A549 (cell line): ENCODE measurements around the gene CACNB1. TPM values are rescaled to one million over a fixed set of nuclear protein-coding genes. Genes with fewer than 3 reads are reported as not detected.

Experiments used
- ATAC-seq, 2 experiments: fragments of 200-7000 bp in 1 of 2; fragments of >200 bp in 1 of 2; cut with Nextera tagmentation in 1 of 2; cut with Tn5 transposase in 1 of 2; 3 replicates each; pipeline versions ENCODE4 v1.8.0 to v1.9.1; 2018 to 2020; ENCODE audit warnings: mild to moderate bottlenecking in 1 of 2, moderate library complexity in 1 of 2
- CTCF ChIA-PET: fragments of 300-600 bp; sonication (Branson Sonifier 250); formaldehyde crosslinking; extraction: SDS; loops from one replicate; lab custom pipeline; 2021; ENCODE audit warnings: antibody characterized with exemption, inconsistent platforms; lab: Yijun Ruan, JAX
- POLR2A ChIA-PET: fragments of 350-600 bp; formaldehyde crosslinking; extraction: SDS; loops from one replicate; lab custom pipeline; 2021; ENCODE audit warnings: antibody characterized with exemption, inconsistent platforms; lab: Yijun Ruan, JAX
- DNase-seq, 2 experiments: peaks; one replicate each; pipeline versions ENCODE4 v3.0.0 to v3.0.0-alpha.2; 2011 to 2016; ENCODE audit warnings: low read depth in 1 of 2, low spot score in 1 of 2
- FAIRE-seq: peaks from 2 replicates; lab custom pipeline; 2011; peaks lifted over from hg19 to GRCh38; lab: Jason Lieb, UNC
- H3K27ac ChIP-seq, 2 experiments: fragments of >200 bp; sonication (Bioruptor Twin); formaldehyde crosslinking; 3 replicates each; pipeline ENCODE4 v1.5.1; 2016 to 2017
- H3K4me1 ChIP-seq: fragments of >200 bp; sonication (Bioruptor Twin); formaldehyde crosslinking; 3 replicates; pipeline ENCODE4 v1.6.1; 2016
- H3K4me2 ChIP-seq: fragments of >200 bp; sonication (Bioruptor Twin); formaldehyde crosslinking; 3 replicates; pipeline ENCODE4 v1.6.1; 2016
- H3K4me3 ChIP-seq: fragments of >200 bp; sonication (Bioruptor Twin); formaldehyde crosslinking; 3 replicates; pipeline ENCODE4 v1.5.1; 2016
- H3K9me3 ChIP-seq: fragments of >200 bp; sonication (Bioruptor Twin); formaldehyde crosslinking; 3 replicates; pipeline ENCODE4 v1.6.1; 2016
- CEBPB ChIP-seq, 2 experiments: fragments of >200 bp in 1 of 2; sonication (Bioruptor Twin) in 1 of 2; formaldehyde crosslinking in 1 of 2; IDR thresholded peaks; 2 replicates each; pipeline ENCODE4 v1.6.1; 2012 to 2016
- CHD2 ChIP-seq: fragments of 150-350 bp; IDR thresholded peaks from 2 replicates; pipeline ENCODE4 v1.6.1; 2014; ENCODE audit warnings: low read length; ENCODE audit not compliant: partially characterized antibody
- CHD4 ChIP-seq: fragments of 200-600 bp; sonication (generic); IDR thresholded peaks from 2 replicates; pipeline ENCODE4 v1.6.1; 2016; ENCODE audit warnings: antibody characterized with exemption, mild to moderate bottlenecking, borderline replicate concordance
- CTCF ChIP-seq: fragments of >200 bp; sonication (Bioruptor Twin); formaldehyde crosslinking; IDR thresholded peaks from 3 replicates; pipeline ENCODE4 v1.5.1; 2016
- E2F6 ChIP-seq: IDR thresholded peaks from 2 replicates; pipeline ENCODE4 v1.6.1; 2012; ENCODE audit warnings: low read depth, borderline replicate concordance
- EP300 ChIP-seq, 2 experiments: fragments of >200 bp; sonication (Bioruptor Twin); formaldehyde crosslinking; IDR thresholded peaks; 2 replicates in 1 of 2; 3 replicates in 1 of 2; pipeline ENCODE4 v1.6.1; 2016 to 2017
- ESRRA ChIP-seq: fragments of 150-350 bp; IDR thresholded peaks from 2 replicates; pipeline ENCODE4 v1.6.1; 2014; ENCODE audit warnings: mild to moderate bottlenecking, low read length, borderline replicate concordance
- HOXB13 ChIP-seq: fragments of 250-450 bp; sonication (Bioruptor Pico); IDR thresholded peaks from 2 replicates; pipeline ENCODE4 v1.5.0; 2020; ENCODE audit warnings: low read depth, mild to moderate bottlenecking, moderate library complexity
- KDM1A ChIP-seq: fragments of 200-600 bp; sonication (generic); IDR thresholded peaks from 2 replicates; pipeline ENCODE4 v1.6.1; 2016; ENCODE audit warnings: low read depth, mild to moderate bottlenecking
- KDM5A ChIP-seq: fragments of 200-600 bp; sonication (generic); IDR thresholded peaks from 2 replicates; pipeline ENCODE4 v1.6.1; 2016; ENCODE audit warnings: antibody characterized with exemption, mild to moderate bottlenecking
- MAZ ChIP-seq: fragments of 150-350 bp; IDR thresholded peaks from 2 replicates; pipeline ENCODE4 v1.6.1; 2014; ENCODE audit warnings: antibody characterized with exemption, low read depth, low read length, borderline replicate concordance
- PHF8 ChIP-seq: fragments of 200-600 bp; sonication (generic); IDR thresholded peaks from 2 replicates; pipeline ENCODE4 v1.6.1; 2016; ENCODE audit warnings: low read depth, mild to moderate bottlenecking, antibody characterized with exemption, moderate library complexity, borderline replicate concordance
- RAD21 ChIP-seq, 2 experiments: fragments of >200 bp in 1 of 2; sonication (Bioruptor Twin) in 1 of 2; formaldehyde crosslinking in 1 of 2; IDR thresholded peaks in 1 of 2; conservative IDR thresholded peaks in 1 of 2; 2 replicates in 1 of 2; 3 replicates in 1 of 2; pipeline ENCODE4 v1.6.1; 2012 to 2018; ENCODE audit warnings: inconsistent platforms in 1 of 2
- RARB ChIP-seq: fragments of 250-450 bp; sonication (Bioruptor Pico); IDR thresholded peaks from 2 replicates; pipeline ENCODE4 v1.8.0; 2021; ENCODE audit warnings: mild to moderate bottlenecking, moderate library complexity
- REST ChIP-seq: fragments of 200-600 bp; sonication (generic); IDR thresholded peaks from 2 replicates; pipeline ENCODE4 v1.6.1; 2016; ENCODE audit warnings: antibody characterized with exemption, mild to moderate bottlenecking, moderate library complexity
- RNF2 ChIP-seq: fragments of 200-600 bp; sonication (generic); IDR thresholded peaks from 2 replicates; pipeline ENCODE4 v1.6.1; 2016; ENCODE audit warnings: low read depth, mild to moderate bottlenecking, antibody characterized with exemption, moderate library complexity, borderline replicate concordance
- SMC3 ChIP-seq: fragments of >200 bp; sonication (Bioruptor Twin); formaldehyde crosslinking; IDR thresholded peaks from 3 replicates; pipeline ENCODE4 v1.6.1; 2018; ENCODE audit warnings: inconsistent platforms
- SREBF2 ChIP-seq: fragments of 450-650 bp; IDR thresholded peaks from 2 replicates; pipeline ENCODE4 v1.6.1; 2014; ENCODE audit warnings: mild to moderate bottlenecking, moderate library complexity
- ZC3H11A ChIP-seq: fragments of 450-650 bp; IDR thresholded peaks from 2 replicates; pipeline ENCODE4 v1.6.1; 2014; ENCODE audit warnings: antibody characterized with exemption, mild to moderate bottlenecking
- ZNF302 ChIP-seq: fragments of 250-450 bp; sonication (Bioruptor Pico); IDR thresholded peaks from 2 replicates; pipeline ENCODE4 v1.9.0; 2021; ENCODE audit warnings: inconsistent platforms, mild to moderate bottlenecking, moderate library complexity
- WGBS: methylation state at CpG from one replicate; pipeline ENCODE4 v1.1.6; 2017; ENCODE audit errors: missing lambda C conversion rate; 5-methylcytosine and 5-hydroxymethylcytosine counted together
- polyA plus RNA-seq, 4 experiments: library from polyadenylated mRNA; depleted of rRNA in 3 of 4; stranded (reverse); fragments of >200 nt; fragmentation: RNase III in 1 of 4; extraction: RNeasy Plus Mini Kit Qiagen cat#74134 plus additional on column Dnase treatment in 1 of 4; gene quantifications; 2 replicates in 3 of 4; 3 replicates in 1 of 4; pipeline ENCODE4 v1.2.3, GENCODE V29; 2011 to 2017

CACNB1 gene
- polyA plus RNA-seq, 2 of the 4 experiments (the other 2 are of a cell fraction), result 3.6 to 3.9 TPM

- H3K4me2 ChIP-seq, result peak overlapping the region; percentile 65
- H3K27ac ChIP-seq, result peak overlapping the region in 1 of 2 experiments; percentile 47; a peak in 1 of 6 replicates
- FAIRE-seq (no peak), DNase-seq (peak; percentile 50 to 76), ATAC-seq (peak; percentile 61 to 77; a peak in 5 of 6 replicates)
- H3K4me3 ChIP-seq, result no peak overlapping the region
- CTCF ChIA-PET, result interaction anchor here (0.7 to 21.6 kb wide), 12 partner anchors 17 to 250 kb away, joined by 3 to 1140 read pairs (median 4); partner anchors contain the start of genes ARL5C, CACNB1, PLXDC1 and RPL19
- peaks cover 29% of the 10 kb centered on the region; the same call in 2 of the 3 replicates for H3K4me1 ChIP-seq
- H3K9me3 ChIP-seq, result no peaks in the 10 kb centered on the region
- 21% methylated on average over 22 of the region's 22 CpGs for WGBS
- TF ChIP-seq CTCF (peak; percentile 78), ZC3H11A (no peak), REST (no peak), SMC3 (peak; percentile 71), RAD21 (conservative IDR thresholded peaks at IDR 0.05 in 1 of 2, IDR thresholded peaks at IDR 0.05 in 1 of 2) (peak; percentile 72)
- POLR2A ChIA-PET, result interaction anchor here (0.6 to 1.6 kb wide), 2 partner anchors 25 to 26 kb away, joined by 3 to 6 read pairs; no protein-coding TSS in a partner anchor
Observed at GRCh38 chr17:39231591-39232551, 34.4 kb upstream of the CACNB1 start.

- peaks cover 25% of the 10 kb centered on the region for H3K4me1 ChIP-seq
- TF ChIP-seq MAZ (no peak), EP300 (IDR thresholded peaks at IDR 0.05) (no peak), ZNF302 (CRISPR knock-in tag) (no peak), CEBPB (IDR thresholded peaks at IDR 0.05) (no peak), E2F6 (no peak)
- H3K9me3 ChIP-seq, result no peaks in the 10 kb centered on the region
- H3K4me2 ChIP-seq, result no peak overlapping the region; the same call in 2 of the 3 replicates
- H3K27ac ChIP-seq, result no peak overlapping the region; a peak in 1 of 6 replicates
- DNase-seq, result no peak
- POLR2A ChIA-PET, result interaction anchor here (0.6 to 1.6 kb wide), 2 partner anchors 24 to 26 kb away, joined by 3 to 6 read pairs; no protein-coding TSS in a partner anchor
- no peak for FAIRE-seq
- 79% methylated on average over 9 of the region's 10 CpGs for WGBS
- ATAC-seq, result no peak
- no peak overlapping the region for H3K4me3 ChIP-seq
- CTCF ChIA-PET, result interaction anchor here (0.7 to 21.6 kb wide), 10 partner anchors 7 to 249 kb away, joined by 3 to 1140 read pairs (median 5); partner anchors contain the start of genes ARL5C, CACNB1, PLXDC1 and RPL19
Observed at GRCh38 chr17:39231091-39231561, 33.7 kb upstream of the CACNB1 start.

GRCh38 chr17:39230361-39230760 lies 32.9 kb upstream of the CACNB1 start:
- CTCF ChIA-PET, result interaction anchor here (1.0 to 21.6 kb wide), 5 partner anchors 8 to 248 kb away, joined by 4 to 1140 read pairs (median 355); partner anchors contain the start of genes ARL5C, CACNB1, PLXDC1 and RPL19
- no peak for FAIRE-seq
- H3K4me2 ChIP-seq, result no peak overlapping the region
- POLR2A ChIA-PET, result no interaction called here
- 28% methylated on average over 1 of the region's 1 CpG for WGBS
- H3K9me3 ChIP-seq, result no peaks in the 10 kb centered on the region
- H3K4me1 ChIP-seq, result peaks cover 20% of the 10 kb centered on the region
- TF ChIP-seq RNF2 (no peak), KDM5A (no peak), SMC3 (no peak), CHD2 (no peak), HOXB13 (no peak), RARB (CRISPR knock-in tag) (no peak), KDM1A (no peak), SREBF2 (no peak), ESRRA (no peak), PHF8 (no peak), EP300 (IDR thresholded peaks at IDR 0.05) (no peak), CHD4 (no peak)
- H3K27ac ChIP-seq, result no peak overlapping the region
- DNase-seq, result no peak
- H3K4me3 ChIP-seq, result no peak overlapping the region
- ATAC-seq, result no peak
